Fibroblast of skin of left quadriceps (primary cell): ENCODE data around the gene PTPRN2.

Experiments used
- DNase-seq, 2 experiments: peaks; one replicate each; pipeline ENCODE4 v3.0.0-alpha.2; 2013; ENCODE audit warnings: low read depth in 2 of 2

The PTPRN2 gene

GRCh38 chr7:157865351-157866165 is 722.1 kb downstream of the PTPRN2 start:
- DNase-seq, result no peak

DNA sequence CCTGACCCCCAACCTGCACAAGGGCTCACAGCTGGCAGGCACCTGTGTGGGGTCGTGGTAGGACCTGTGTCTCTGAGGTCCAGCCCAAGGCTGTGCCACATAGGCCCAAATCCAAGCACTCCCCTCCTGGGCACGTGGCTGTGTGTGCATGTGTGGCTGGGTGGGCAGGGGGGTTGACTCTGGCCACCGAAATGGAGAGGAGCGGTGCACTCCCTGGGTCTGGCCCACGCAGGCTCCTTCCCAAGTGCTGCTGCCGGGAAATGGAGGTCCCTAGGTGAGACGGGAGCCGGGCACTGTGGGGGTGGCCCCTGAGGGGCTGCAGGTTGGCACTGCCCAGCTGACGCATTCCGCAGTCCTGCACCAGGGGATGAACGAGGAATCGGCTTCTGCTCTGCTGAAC is 722.7 kb downstream of the PTPRN2 start:
- no peak for DNase-seq

DNA sequence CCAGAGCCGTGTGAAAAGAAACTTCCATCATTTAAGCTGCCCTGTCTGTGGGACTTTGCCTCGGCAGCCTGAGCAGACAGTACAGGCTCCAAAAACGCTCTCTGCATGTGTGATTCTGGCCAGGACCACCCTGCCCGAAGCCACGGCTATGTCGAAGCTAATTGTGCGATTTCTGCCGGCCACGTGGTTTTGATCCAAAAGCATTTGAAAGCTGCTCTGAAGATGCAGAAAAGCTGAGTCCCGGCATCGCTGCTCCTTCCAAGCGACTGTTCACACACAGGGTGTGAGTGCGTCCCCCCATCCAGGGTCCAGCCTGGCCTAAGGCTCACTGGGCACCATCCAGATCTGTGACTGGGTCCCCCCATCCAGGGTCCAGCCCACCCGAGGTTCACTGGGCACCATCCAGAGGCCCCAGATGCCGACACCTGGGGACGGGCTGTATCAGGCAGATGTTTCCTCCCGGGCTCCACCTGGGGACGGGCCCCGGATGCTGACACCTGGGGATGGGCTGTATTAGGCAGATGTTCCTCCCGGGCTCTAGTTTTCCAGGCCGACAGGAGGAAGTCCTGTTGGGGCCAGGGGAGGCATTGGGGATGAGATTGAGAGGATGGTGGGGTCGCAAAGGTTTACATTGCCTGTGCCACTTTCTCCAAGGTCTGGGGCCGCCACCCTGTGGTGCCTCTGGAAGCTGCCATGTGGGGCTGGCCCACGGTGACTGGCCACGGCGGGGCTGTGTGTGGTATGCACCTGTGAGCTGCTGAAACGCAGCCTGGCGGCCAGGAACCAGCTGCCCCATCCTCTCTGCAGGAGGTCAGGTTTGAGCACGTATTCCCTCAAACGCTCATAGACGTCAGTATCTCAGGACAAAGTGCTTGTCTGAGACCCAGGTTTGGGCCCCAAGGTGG is 723.5 kb downstream of the PTPRN2 start:
- no peak for DNase-seq

DNA sequence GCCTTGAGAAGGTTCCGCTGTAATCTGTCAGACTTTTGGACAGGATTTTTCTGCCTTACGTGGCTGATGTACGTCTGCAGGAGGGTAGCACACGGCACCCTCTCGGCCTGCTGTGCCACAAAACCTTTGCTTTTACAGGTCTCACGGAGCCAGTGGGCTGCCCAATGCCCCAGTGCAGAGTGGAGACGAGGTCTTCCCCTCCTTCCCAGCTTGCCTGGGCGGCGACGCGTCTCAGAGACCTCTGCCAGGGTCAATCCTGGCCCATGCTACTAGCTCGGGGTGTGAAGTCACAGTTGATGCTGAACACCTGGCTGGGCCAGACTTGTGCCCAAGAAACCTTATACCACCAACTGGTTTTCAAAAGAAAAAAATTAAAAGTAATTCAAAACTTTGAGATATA is 724.4 kb downstream of the PTPRN2 start:
- DNase-seq, result no peak

GRCh38 chr7:157862731-157863130 is 724.9 kb downstream of the PTPRN2 start:
- DNase-seq, result no peak

- no peak for DNase-seq
Observed at GRCh38 chr7:157861551-157861950, 726.1 kb downstream of the PTPRN2 start.

DNA sequence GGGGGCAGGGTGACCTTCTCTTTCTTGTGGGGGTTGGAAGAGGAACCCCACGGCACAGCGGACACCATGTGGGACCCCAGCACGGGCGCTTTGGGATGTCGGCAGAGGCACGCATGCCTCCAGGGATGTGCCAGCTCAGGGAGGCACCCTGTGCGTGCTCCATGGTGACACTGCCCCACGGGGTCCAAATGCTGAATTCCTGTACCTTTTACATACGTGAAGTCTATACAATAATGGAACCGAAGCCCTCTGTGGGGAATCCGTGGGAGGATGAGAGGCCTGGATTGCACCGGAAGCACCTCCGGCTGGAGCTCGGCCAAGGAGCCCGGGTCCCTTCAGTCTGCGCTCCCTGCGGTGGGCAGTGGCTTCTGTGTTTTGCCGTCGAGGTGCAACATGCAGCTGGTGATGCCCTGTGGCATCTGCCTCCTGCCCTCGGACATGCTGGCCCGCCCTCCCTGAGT is 726.6 kb downstream of the PTPRN2 start:
- no peak for DNase-seq

DNA sequence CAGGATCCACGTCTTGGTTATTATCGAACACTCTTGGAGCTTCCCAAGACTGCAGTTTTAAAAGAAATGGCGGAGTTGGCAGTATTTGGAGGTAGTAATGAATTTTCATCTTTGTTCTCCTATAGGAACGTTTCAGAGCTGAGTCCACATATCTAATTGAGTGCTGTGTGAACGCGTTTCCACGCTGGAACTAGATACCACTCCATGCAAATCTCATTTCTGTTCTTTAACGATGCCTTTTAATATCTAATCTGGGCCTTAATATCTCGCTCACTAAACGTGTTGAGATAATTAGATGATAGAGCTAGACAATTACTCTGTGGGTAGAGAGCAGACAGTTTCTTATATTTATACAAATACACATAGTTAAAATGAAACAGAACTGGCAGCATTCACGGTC is 727.2 kb downstream of the PTPRN2 start:
- DNase-seq, result no peak

DNA sequence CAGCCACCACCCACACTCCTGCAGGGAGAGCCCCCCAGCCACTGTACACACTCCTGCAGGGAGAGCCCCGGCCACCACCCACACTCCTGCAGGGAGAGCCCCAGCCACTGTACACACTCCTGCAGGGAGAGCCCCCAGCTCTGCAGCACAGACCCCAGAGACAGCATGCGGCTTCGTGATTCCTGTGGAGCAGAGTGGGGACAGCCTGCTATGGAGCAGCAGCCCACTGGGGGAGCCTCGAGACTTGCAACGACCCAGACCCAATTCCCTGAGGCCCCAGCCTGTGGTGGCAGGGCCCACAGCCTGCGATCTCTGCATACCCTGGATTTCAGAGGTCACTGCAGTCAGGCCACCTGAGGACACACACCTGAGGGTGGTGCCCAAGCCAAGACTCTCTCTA is 727.7 kb downstream of the PTPRN2 start:
- DNase-seq, result no peak

DNA sequence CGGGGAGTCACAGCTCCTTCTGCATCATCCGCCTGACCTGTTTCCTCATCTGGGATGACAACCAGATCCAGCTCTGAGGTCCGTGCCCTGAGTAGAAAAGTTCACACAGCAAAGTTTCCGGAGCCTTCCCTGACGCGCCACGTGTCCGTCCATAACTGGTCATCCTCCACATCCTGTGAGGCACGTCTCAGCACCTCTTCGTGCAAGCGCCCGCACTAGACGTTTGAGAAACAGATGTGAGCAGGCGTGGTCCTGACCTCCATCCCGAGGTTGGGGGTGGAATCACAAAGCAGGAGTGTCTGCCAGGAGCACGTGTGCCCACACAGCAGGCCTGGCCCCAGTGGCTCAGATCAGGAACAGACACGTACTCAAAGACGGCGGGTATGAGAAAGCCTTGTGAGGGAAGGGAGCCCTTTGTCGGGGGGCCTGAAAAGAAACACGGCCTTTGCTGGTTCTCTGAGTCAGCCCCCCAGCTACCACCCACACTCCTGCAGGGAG is 730.0 kb downstream of the PTPRN2 start:
- no peak for DNase-seq

DNA sequence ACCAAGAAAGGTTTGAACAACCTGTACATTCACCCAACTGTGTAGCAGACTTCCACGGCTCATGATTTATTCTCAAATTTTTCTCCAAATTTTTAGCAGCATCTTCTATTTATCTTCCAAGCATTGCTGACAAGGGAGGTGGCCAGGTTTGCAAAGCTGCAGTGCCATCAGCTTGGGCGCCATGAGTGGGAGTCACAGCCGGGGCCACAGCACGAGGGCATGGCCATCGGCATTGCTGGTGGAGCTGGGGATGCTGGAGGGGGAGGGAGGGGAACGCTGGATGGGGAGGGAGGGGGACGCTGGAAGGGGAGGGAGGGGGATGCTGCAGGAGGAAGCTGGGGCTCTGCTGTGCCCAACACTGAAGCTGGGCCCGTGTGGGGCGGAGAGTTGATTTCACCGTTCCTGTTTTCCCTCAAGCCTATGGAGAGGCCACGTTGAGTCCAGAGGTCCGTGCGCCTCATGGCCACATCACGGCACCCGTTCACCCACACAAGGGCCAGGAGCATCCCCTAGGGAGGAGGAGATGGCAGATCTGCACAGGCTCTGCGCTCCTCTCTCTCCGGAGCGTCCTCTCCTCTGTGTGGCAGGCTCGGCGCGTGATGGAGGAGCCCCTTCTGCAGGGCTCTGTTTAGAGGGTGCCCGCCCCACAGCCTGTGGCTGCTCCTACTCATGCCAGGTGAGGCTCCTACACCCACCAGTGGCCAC is 730.6 kb downstream of the PTPRN2 start:
- DNase-seq, result no peak

GRCh38 chr7:157855452-157856213 is 732.0 kb downstream of the PTPRN2 start:
- no peak for DNase-seq

- DNase-seq, result no peak
Observed at GRCh38 chr7:157855016-157855415, 732.6 kb downstream of the PTPRN2 start.

DNA sequence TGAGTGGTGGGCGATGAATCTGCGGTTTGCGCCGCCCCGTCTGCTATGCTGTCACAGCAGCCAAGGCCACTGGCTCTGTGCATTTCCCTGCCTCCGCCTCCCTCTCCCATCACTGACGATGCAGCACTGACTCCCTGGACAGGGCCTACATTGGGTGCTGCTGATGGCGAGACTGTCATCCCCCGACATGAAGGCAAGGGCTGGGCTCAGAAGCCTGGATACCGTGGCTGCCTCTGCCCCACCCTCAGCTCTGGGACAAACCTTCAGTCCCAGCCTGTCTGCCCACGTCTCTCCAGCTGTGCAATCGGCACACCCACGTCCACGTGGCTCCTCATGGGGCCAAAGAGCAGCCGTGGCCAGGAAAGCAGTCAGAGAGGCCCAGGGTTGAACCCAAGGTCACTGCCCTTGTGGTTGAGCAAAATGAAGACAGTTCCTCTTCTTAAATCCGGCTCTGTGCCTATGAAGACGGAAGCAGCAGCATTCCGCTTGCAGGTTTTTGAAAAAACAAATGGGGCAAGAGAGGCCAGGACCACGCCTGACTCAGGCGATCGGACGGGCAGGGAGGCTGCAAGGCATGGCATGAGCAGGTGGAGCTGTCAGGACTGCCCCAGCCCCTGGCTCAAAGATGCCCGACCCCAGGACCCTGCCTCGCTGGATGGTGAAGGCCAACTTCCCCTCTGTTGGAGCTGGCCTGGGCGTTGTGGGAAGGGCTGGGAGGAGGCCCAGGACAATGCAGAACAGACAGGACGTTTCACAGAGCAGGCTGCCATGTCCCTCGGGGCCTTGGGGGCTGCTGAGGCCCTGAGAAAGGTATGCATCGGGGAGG is 733.3 kb downstream of the PTPRN2 start:
- DNase-seq, result no peak

DNA sequence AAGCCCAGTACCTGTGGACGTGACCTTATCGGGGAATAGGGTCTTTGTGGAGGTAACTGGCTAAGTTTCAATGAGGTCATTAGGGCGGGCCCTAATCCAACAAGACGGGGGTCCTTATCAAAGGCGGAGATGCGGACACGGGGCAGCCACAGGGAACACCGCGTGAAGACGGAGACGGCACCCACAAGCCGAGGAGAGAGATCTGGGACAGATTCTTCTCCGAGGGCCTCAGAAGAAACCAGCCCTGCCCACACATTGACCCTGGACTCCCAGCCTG is 733.9 kb downstream of the PTPRN2 start:
- DNase-seq, result no peak

DNA sequence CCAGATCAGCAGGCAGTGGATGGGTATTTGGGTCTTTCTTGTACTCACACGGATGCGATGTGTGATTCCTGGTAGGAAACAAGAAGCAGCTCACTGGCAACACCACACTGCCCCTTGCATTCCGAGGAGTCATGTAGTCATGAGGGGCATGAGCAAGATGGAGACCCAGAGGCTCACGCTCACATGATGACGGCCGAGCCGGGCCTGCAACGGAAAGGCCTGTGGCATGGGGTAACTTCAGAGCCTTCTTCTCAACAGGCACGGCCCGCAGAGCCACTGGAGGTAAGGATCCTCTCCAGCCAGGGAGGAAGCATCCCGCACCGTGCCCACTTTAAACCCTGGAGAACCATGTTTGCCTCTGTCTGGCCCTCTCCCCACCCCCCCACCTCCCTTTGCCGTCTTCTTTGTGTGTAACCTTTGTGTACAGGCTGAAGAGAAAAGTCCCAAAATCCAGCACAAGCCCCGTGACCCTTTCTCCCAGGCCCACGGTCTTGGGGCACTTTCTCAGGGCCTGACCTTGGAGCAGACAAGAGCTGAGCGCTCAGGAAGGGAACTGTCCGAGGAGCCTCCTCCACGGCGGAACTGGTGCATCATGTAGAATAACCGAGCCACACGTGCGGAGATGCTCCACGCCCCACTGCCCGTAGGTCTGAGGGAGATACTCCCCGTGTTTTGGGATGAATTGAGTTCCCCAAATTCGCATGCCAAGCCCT is 734.4 kb downstream of the PTPRN2 start:
- no peak for DNase-seq

DNA sequence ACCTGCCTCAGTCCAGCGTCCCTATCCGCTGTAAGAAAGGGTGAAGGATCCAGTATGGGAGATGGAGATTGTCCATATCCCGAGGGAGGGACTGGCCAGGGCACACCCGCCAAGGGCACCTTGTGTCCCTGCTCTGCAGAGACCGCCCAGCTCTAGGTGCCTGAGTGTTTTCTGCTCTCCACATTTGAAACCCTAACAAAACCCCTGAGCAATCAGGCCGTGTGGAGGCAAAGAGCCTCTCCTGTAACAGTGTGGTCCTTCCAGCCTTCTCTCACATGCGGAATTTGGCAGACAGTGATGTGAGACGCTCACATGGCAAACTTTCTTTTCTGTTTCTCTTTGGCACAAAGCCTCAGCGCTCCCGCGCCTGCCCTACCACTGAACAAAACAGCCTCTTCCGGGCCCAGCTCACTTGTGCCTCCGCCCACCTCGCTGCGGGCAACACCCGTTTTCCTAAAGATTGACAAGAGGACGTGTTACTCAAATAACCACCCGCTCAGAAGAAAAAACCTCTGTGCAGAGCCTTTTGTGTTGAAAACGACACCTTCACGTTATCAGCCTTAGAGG is 736.0 kb downstream of the PTPRN2 start:
- DNase-seq, result no peak

- DNase-seq, result no peak
Observed at GRCh38 chr7:157850481-157851444, 736.9 kb downstream of the PTPRN2 start.
